Bronchial epithelial cell (primary cell): ENCODE data around the gene SLC22A7. TPM values are rescaled to one million over a fixed set of nuclear protein-coding genes. Genes with fewer than 3 reads are reported as not detected.

Experiments
- DNase-seq: peaks from one replicate; pipeline ENCODE4 v3.0.0-alpha.2; 2010; ENCODE audit warnings: low read depth
- FAIRE-seq: peaks from 2 replicates; lab custom pipeline; 2011; peaks lifted over from hg19 to GRCh38; lab: Jason Lieb, UNC
- H3K27me3 ChIP-seq: 2 replicates; pipeline ENCODE4 v1.5.1; 2011; ENCODE audit warnings: low read length; ENCODE audit not compliant: control insufficient read depth, insufficient read depth
- H3K36me3 ChIP-seq: 2 replicates; pipeline ENCODE4 v1.5.1; 2011; ENCODE audit warnings: low read length; ENCODE audit not compliant: control insufficient read depth, insufficient read depth
- H3K4me3 ChIP-seq: 2 replicates; pipeline ENCODE4 v1.5.1; 2011; ENCODE audit warnings: mild to moderate bottlenecking, low read depth, low read length, control low read depth
- total RNA-seq: library from RNA; depleted of rRNA; stranded (reverse); fragments of >200 nt; gene quantifications from 2 replicates; pipeline ENCODE4 v1.2.1, GENCODE V29; 2014
- TF ChIP-seq, protein P1 (sequence below): IDR thresholded peaks from 2 replicates; pipeline ENCODE4 v1.5.1; 2011; ENCODE audit warnings: mild to moderate bottlenecking, moderate library complexity, low read length, control low read depth, inconsistent platforms; ENCODE audit not compliant: insufficient read depth, severe bottlenecking

Gene SLC22A7
- total RNA-seq, 1 donor from 2014 or later, result not detected

DNA sequence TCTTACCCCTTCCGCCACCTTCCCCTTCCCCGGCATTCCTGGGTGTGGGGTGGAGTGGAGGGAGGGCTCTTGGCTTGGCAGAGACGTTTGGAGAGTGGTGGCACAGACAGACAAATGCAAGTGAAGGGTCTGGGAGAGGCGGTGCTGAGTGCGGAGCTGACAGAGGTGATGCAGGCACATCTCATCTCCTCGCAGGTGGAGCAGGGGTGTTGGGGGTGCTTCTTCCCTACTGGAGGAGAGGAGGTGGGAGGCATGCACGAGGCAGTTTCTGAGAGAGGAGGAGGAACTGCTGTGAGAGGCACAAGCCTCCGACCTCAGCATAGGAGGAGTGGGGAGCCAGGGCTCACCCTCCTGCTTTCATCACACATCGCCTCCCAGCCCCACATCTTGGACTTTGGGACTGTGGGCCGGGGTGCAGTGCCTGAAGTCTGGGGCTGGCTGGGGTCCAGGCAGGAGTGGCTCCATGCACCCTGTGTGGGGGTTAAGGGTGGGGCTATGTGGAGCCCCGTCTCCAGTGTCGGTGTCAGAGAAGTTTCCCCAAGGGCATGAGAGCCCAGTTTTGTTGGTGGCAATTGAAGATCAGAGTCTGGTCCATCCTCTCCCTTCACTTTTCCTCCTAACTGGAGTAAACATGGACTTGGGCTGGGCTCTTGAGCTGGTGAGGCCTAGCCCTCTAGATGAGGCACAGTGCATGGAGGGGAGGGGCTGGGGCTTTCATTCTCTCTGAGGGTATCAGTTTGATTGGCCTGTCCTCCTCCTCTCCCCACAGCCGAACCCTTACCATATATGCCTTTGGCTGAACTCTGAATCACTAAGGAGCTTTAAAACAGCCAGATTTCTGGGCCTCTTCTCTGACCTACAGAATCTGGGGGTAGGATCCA is 20.2 kb upstream of the SLC22A7 start:
- no peak overlapping the region for H3K4me3 ChIP-seq
- no peaks in the 10 kb centered on the region for H3K36me3 ChIP-seq
- FAIRE-seq (peak; percentile 36), DNase-seq (no peak)
- H3K27me3 ChIP-seq, result peaks cover 26% of the 10 kb centered on the region
- TF ChIP-seq, protein P1, sequence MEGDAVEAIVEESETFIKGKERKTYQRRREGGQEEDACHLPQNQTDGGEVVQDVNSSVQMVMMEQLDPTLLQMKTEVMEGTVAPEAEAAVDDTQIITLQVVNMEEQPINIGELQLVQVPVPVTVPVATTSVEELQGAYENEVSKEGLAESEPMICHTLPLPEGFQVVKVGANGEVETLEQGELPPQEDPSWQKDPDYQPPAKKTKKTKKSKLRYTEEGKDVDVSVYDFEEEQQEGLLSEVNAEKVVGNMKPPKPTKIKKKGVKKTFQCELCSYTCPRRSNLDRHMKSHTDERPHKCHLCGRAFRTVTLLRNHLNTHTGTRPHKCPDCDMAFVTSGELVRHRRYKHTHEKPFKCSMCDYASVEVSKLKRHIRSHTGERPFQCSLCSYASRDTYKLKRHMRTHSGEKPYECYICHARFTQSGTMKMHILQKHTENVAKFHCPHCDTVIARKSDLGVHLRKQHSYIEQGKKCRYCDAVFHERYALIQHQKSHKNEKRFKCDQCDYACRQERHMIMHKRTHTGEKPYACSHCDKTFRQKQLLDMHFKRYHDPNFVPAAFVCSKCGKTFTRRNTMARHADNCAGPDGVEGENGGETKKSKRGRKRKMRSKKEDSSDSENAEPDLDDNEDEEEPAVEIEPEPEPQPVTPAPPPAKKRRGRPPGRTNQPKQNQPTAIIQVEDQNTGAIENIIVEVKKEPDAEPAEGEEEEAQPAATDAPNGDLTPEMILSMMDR, result no peak

DNA sequence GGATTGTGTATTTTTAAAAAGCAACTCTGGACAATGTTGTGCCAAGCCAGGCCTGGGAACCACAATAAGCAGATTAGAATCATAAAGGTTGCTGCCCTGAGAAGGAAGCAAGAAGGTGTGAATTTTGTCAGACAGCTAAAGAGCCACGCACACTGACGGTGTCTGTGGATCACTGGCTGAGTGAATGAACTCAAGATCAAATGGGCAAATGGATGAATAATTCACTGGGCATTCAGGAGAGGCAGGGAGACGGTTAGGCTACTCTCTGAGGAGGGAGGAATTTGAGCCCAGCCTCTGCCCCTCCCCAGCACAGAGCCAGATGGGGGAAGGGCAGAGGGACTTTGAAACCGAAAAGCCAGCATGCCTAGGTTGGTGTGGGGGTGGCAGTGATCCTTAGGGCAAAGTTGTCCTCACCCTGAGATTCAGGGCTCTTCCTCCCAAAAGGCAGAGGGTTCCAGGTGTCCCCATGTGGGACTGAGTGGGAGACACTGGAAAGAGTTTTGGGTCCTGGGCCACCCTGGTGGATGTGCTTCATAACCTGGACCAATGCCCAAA is 19.5 kb upstream of the SLC22A7 start:
- no peaks in the 10 kb centered on the region for H3K36me3 ChIP-seq
- H3K4me3 ChIP-seq, result no peak overlapping the region
- peaks cover 24% of the 10 kb centered on the region for H3K27me3 ChIP-seq
- TF ChIP-seq, protein P1, result no peak
- FAIRE-seq (peak; percentile 62), DNase-seq (peak; percentile 23)

DNA sequence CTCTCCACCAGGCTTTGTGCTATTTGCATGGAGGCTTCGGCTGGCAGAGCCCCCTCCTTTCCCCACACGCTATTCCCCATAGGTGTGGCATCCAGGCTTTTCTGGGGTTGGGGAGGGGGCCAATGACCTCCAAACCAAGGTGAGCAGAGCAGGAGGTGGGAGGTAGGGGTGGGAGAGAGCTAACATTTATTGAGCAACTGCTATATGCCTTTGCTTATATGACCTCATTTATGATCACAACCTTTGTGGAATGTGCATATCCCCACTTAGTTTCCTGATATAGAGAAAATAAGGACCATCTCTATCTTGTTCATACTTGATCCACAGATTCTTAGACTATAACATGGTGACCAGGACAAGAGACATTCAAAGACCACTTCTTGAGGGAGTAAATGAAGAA is 17.8 kb upstream of the SLC22A7 start:
- DNase-seq, result no peak
- H3K4me3 ChIP-seq, result no peak overlapping the region
- FAIRE-seq, result no peak
- H3K36me3 ChIP-seq, result no peaks in the 10 kb centered on the region
- H3K27me3 ChIP-seq, result peaks cover 11% of the 10 kb centered on the region
- TF ChIP-seq, protein P1, result no peak

DNA sequence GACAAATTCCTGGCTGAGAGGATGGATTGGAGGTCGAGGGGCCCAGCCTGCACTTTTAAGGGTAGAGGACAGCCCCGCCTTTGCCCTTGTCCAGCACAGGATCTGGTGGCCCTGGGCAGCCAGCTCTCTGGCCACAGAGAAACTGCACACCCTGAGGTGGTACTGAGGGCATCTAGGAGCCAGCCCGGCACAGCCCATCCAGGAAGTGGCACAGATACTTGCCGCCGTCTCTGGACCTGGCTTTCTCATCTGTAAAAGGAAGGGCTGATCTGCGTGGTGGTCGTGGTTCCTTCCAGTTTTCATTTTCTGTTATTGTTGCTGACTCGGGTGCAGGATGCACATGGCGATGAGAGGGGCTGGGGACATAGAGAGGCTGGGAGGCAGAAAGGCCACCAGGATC is 16.0 kb upstream of the SLC22A7 start:
- no peak for FAIRE-seq
- TF ChIP-seq, protein P1, result no peak
- peaks cover 14% of the 10 kb centered on the region for H3K27me3 ChIP-seq

DNA sequence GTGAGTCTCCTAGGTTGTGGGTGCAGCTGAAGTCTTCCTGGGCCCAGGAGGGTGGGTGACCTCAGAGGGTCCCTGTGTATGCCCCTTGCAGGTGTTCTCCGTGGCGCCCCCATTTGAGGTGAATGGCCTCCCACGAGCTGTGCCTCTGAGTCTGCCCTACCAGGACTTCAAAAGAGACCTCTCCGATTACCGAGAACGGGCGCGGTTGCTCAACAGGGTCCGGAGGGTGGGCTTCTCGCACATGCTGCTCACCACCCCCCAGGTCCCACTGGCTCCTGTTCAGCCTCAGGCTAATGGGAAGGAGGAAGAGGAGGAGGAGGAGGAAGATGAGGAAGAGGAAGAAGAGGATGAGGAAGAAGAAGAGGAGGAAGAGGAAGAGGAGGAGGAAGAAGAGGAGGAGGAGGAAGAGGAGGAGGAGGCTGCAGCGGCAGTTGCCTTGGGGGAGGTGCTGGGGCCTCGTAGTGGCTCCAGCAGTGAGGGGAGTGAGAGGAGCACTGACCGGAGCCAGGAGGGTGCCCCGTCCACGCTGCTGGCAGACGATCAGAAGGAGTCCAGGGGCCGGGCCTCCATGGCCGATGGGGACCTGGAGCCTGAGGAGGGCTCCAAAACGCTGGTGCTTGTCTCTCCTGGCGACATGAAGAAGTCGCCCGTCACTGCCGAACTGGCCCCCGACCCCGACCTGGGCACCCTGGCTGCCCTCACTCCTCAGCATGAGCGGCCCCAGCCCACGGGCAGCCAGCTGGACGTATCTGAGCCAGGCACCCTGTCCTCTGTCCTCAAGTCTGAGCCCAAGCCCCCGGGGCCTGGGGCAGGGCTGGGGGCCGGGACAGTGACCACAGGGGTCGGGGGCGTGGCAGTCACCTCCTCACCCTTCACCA is 15.2 kb upstream of the SLC22A7 start:
- DNase-seq (no peak), FAIRE-seq (no peak)
- TF ChIP-seq, protein P1, result no peak
- H3K27me3 ChIP-seq, result peaks cover 16% of the 10 kb centered on the region
- no peaks in the 10 kb centered on the region for H3K36me3 ChIP-seq
- no peak overlapping the region for H3K4me3 ChIP-seq

More for the DNA sequence above, 16.0 kb upstream of the SLC22A7 start:
- no peak for DNase-seq
- Histone ChIP-seq H3K4me3 (no peak overlapping the region), H3K36me3 (no peaks in the 10 kb centered on the region)
